SKM-1 (cell line): ENCODE measurements around the gene GALNT7.
"Not testable (repeated sequence)": the region's sequence is repeated elsewhere in the genome, so short reads cannot be mapped to it uniquely, and the experiment has no call there.

ENCODE experiments used
- DNase-seq: peaks from one replicate; lab custom pipeline; 2025; ENCODE audit not compliant: unreplicated experiment; lab: John Stamatoyannopoulos, UW

GALNT7 gene

GRCh38 chr4:173192375-173193162 lies 24.0 kb downstream of the GALNT7 start:
- DNase-seq = no peak

- no peak for DNase-seq
Measured at GRCh38 chr4:173194157-173194556, 25.5 kb downstream of the GALNT7 start.

- DNase-seq = no peak
Measured at GRCh38 chr4:173195109-173195508, 26.5 kb downstream of the GALNT7 start.

DNA sequence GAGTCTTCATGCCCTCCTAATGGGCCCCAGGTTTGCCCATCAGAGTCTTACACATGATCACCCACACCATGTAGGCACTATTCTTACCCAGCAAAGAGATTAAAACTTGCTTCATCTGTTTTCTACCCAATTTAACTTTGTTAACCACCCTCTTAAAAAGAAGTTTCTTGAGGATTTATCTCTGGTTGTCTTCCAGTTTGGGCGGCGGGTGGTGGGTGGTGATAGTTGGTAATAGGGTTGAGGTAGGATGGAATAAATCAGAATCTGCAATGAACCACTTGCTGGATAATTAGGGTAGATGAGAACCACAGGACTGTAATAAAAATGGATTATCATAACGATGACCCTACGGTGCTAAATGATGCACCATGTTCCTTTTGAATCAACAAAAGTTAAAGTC lies 30.9 kb downstream of the GALNT7 start:
- DNase-seq = no peak

- DNase-seq = no peak
Measured at GRCh38 chr4:173200103-173200884, 31.7 kb downstream of the GALNT7 start.

- no peak for DNase-seq
Measured at GRCh38 chr4:173202395-173202794, 33.8 kb downstream of the GALNT7 start.

- DNase-seq = no peak
Measured at GRCh38 chr4:173205656-173206055, 37.0 kb downstream of the GALNT7 start.

DNA sequence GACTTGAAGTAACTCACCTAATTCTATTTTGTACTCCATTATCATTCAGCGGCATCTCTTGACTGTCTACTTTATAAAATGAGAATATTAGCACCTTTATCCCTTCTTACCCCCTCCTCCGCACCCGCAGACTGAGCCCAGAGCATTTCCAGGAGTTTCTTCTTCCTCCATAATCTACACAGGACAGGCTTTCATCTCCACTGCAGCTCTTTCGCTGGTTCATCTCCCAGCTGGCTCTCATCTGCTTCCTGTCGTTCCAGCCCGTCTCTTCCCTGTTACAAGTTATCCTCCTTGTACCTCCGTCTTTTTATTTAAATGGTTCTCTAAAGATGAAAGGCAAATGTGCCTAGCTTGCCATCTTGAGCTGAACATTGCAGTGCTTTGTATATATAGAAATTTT lies 39.8 kb downstream of the GALNT7 start:
- DNase-seq = no peak

- no peak for DNase-seq
Measured at GRCh38 chr4:173211222-173211621, 42.6 kb downstream of the GALNT7 start.

DNA sequence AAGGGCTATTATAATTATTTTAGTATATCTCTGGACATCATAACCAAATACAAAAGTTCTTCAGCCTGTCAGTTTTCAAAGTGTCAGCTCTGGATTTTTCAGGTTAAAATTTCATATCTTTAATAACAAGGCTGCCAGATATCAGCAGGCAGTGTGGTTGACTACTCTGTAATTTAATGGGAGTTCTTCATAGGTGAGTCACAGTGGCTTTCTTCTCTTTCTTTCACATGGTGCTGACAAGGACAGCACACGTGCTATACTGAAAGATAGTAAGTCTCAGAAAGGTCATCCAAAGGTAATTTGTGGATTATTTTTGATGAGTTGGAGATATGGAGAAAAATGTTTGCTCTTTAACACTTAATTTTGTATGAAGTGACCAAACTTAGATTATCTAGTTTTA lies 43.2 kb downstream of the GALNT7 start:
- no peak for DNase-seq

GRCh38 chr4:173212379-173212778 lies 43.8 kb downstream of the GALNT7 start:
- no peak for DNase-seq

DNA sequence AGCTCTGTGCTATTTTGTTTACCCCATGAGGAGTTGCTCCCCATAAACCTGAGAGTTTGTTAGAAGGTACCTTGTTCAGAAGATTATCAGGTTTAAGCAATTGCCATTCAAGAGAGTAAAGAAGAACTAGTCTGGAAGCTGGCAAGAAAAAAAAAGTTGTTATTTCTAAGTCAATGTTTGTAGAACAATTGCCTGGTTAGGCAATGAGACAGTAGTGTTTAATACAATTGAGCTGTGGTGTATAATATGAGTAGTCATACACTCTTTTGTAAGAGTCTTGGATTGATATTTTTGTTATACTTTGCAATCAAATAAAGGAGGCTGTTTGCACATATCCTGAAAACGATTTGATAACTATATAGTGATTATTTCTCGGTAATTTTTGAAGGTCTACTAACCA lies 44.7 kb downstream of the GALNT7 start:
- DNase-seq = no peak

DNA sequence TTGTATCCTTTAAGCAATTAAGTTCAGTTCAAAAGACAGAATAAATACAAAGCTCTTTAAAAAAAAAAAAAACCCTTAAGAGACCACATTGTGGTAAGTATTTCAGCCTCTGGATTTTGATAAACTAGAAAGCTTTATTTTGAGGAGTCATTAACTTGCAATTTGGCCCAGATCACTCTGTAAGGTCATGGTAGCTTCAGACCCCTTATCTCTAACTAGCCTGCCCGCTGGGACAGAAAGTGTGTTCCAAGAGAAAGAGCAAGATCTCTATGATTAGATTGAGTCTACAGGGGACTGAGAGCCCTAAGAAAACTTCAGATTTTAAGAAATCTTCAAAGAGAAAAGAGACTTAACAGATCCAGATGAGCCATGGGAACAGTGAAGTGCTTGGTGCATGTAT lies 45.6 kb downstream of the GALNT7 start:
- no peak for DNase-seq

GRCh38 chr4:173214661-173215060 lies 46.0 kb downstream of the GALNT7 start:
- no peak for DNase-seq

DNA sequence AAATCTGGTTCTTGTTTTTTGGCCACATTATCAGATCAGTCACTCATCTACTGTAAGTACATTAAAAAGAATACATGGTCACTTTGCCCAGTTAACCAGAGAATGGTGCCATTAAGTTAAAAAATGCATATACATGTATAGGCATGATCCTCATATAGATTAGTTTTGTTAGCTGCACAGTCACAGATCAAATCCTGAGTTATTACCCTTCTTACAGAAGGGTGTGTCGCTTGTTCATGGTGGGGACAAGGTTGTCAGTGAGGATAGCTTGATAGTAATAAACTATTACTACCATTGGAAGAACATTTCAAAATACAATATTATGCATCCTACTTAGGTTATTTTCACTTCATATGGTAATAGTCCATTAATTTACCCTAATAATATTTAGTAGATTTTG lies 48.5 kb downstream of the GALNT7 start:
- DNase-seq = no peak

DNA sequence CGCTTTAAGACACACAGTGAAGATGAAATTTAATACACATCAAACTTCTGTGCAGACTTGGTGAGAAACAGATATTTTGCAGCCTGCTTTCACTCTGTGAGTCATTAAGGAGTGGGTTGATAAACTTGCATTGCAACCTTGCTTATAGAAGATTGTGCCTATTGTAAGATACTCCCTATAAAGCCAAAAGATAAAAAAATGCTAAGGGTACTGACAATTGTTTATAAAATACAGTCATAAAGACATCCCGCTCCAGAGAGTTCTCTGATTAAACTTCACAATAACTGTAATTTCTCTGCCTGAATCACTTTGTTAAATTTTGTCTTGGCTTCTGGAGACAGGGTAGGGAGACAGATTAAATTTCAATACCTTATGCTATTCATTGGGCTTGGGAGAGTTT lies 49.1 kb downstream of the GALNT7 start:
- DNase-seq = no peak

DNA sequence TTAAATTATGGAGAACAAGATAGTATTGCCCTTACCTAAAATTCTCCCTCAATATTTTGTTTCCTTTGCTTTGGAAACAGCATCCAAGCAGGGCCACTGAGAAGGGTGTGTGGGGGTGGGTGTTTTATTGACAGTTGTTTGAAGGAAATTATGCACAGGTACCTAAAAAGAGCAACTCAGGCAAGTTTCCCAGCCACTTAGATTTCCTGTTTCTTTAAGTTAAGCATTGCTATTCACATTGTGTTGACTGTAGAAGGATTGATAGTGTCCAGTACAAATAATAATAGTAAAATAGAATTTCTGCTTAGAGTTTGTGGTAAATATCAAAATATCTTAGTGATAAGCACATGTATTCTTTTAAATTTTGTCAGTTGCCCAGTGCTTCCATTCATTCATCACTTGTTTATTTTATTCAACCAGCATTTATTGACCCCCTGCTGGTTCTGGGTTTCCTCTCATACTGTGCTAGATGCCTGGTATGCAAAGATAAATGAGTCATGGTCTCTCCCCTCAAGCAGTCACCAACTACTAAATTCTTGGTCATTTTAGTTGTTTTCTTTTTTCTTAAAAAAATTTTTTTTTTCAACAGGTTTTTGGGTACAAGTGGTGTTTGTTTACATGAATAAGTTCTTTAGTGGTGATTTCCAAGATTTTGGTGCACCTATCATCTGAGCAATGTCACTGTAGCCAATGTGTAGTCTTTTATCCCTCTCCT lies 50.0 kb downstream of the GALNT7 start:
- DNase-seq = no peak

DNA sequence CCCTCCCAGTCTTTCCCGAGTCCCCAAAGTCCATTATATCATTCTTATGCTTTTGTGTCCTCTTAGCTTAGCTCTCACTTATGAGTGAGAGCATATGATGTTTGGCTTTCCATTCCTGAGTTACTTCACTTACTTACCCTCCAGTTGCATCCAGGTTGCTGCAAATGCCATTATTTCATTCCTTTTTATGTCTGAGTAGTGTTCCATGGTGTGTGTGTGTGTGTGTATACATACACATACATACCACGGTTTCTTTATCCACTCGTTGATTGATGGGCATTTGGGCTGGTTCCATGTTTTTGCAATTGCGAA lies 50.5 kb downstream of the GALNT7 start:
- not testable (repeated sequence) for DNase-seq

- DNase-seq = no peak
Measured at GRCh38 chr4:173223743-173224142, 55.1 kb downstream of the GALNT7 start.

- DNase-seq = no peak
Measured at GRCh38 chr4:173226401-173226888, 57.8 kb downstream of the GALNT7 start.

- no peak for DNase-seq
Measured at GRCh38 chr4:173227756-173228155, 59.1 kb downstream of the GALNT7 start.

DNA sequence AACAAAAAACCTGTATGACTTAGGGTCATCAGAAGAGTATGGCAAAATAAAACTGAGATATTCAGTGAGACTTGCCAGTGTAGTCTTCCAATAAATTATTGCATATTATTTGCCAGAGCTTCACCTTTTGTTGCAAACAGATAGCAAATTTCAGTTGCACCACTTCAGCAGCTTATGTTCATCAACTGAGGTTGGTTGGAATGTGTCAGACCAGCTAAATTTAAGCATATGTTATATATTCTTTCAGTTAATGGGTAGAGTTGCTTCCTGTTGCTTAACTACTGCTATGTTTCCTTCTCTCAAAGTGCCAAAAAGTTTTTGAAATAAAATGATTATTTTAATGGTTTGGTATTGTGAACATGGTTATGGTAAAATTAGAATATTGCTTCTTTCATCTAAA lies 61.5 kb downstream of the GALNT7 start:
- DNase-seq = no peak
